K562 (cell line): ENCODE results near the gene CECR2. TPM values are rescaled to one million over a fixed set of nuclear protein-coding genes. Genes with fewer than 3 reads are reported as not detected.

Source experiments
- ATAC-seq: fragments of 200-7000 bp; cut with Tn5 transposase; 3 replicates; pipeline ENCODE4 v1.9.1; 2020; ENCODE audit warnings: moderate library complexity
- BruUV-seq: library from RNA; stranded (reverse); fragments of 400-500 nt; replicated peaks from 2 replicates; lab custom pipeline; 2021; lab: Mats Ljungman, UMichigan
- CTCF ChIA-PET: fragments of 300-600 bp; formaldehyde crosslinking; extraction: SDS; loops from one replicate; lab custom pipeline; 2021; ENCODE audit warnings: low intra/inter-chr PET ratio; lab: Yijun Ruan, JAX
- POLR2A ChIA-PET: fragments of 300-600, 350-650 bp; sonication (Branson Sonifier 250); formaldehyde crosslinking; extraction: SDS; loops from one replicate; lab custom pipeline; 2021; ENCODE audit warnings: antibody characterized with exemption, inconsistent platforms; lab: Yijun Ruan, JAX
- DNase-seq, 4 experiments: peaks; one replicate each; pipeline versions ENCODE4 v3.0.0 to v3.0.0-alpha.2; 2011 to 2018; ENCODE audit warnings: low spot score in 3 of 4, mixed read lengths in 3 of 4; ENCODE audit errors: extremely low read depth in 1 of 4
- FAIRE-seq: peaks from 2 replicates; lab custom pipeline; 2011; peaks lifted over from hg19 to GRCh38; lab: Jason Lieb, UNC
- H2AFZ ChIP-seq: 2 replicates; pipeline ENCODE4 v1.6.0; 2011; ENCODE audit warnings: low read depth, low read length, control low read depth, inconsistent platforms
- H3K27ac ChIP-seq: fragments of 200-600 bp; 3 replicates; pipeline ENCODE4 v1.8.0; 2011; ENCODE audit warnings: low read depth, mild to moderate bottlenecking, control low read depth, inconsistent platforms, low read length, moderate library complexity, mixed read lengths; ENCODE audit errors: extremely low read depth
- H3K27me3 ChIP-seq, 2 experiments: fragments of 300-600 bp in 1 of 2; 2 replicates in 1 of 2; 3 replicates in 1 of 2; pipeline versions ENCODE4 v1.6.0 to v1.8.0; 2011; ENCODE audit warnings: inconsistent platforms in 2 of 2, low read length in 2 of 2, mild to moderate bottlenecking in 1 of 2, mixed read lengths in 1 of 2, moderate library complexity in 1 of 2; ENCODE audit not compliant: control insufficient read depth in 2 of 2, insufficient read depth in 2 of 2
- H3K36me3 ChIP-seq: fragments of 300-600 bp; 3 replicates; pipeline ENCODE4 v1.8.0; 2011; ENCODE audit warnings: mild to moderate bottlenecking, low read length, inconsistent platforms; ENCODE audit not compliant: control insufficient read depth, insufficient read depth
- H3K4me1 ChIP-seq, 2 experiments: fragments of 200-600 bp in 1 of 2; replicated peaks in 1 of 2; 2 replicates in 1 of 2; 3 replicates in 1 of 2; pipeline versions ENCODE4 v1.5.1 to v1.8.0; 2011; ENCODE audit warnings: inconsistent platforms in 2 of 2, low read length in 2 of 2, mild to moderate bottlenecking in 1 of 2, mixed read lengths in 1 of 2, moderate library complexity in 1 of 2; ENCODE audit not compliant: control insufficient read depth in 2 of 2, insufficient read depth in 2 of 2
- H3K4me2 ChIP-seq: 2 replicates; pipeline ENCODE4 v1.6.1; 2011; ENCODE audit warnings: low read length, control low read depth, inconsistent platforms, mixed read lengths; ENCODE audit not compliant: insufficient read depth
- H3K4me3 ChIP-seq: fragments of 200-600 bp; sonication (generic), shearing (Covaris generic); 2 replicates; pipeline ENCODE4 v1.5.1; 2016; ENCODE audit warnings: control low read depth, inconsistent platforms
- H3K79me2 ChIP-seq: fragments of 200-600 bp; 3 replicates; pipeline ENCODE4 v1.8.0; 2011; ENCODE audit warnings: low read length, inconsistent platforms; ENCODE audit not compliant: control insufficient read depth, insufficient read depth
- H3K9ac ChIP-seq, 2 experiments: 2 replicates each; pipeline versions ENCODE4 v1.6.0 to v1.6.1; 2011; ENCODE audit warnings: low read depth in 2 of 2, low read length in 2 of 2, control low read depth in 1 of 2, inconsistent platforms in 1 of 2, mild to moderate bottlenecking in 1 of 2, mixed read lengths in 1 of 2; ENCODE audit not compliant: insufficient read depth in 1 of 2
- H3K9me1 ChIP-seq: one replicate; pipeline ENCODE4 v1.6.0; 2011; ENCODE audit warnings: inconsistent platforms, mild to moderate bottlenecking, low read length, moderate library complexity; ENCODE audit not compliant: control insufficient read depth, insufficient read depth
- H3K9me3 ChIP-seq: replicated peaks from 2 replicates; pipeline ENCODE4 v1.5.1; 2011; ENCODE audit warnings: low read depth, low read length, inconsistent platforms; ENCODE audit not compliant: control insufficient read depth, insufficient read depth
- H4K20me1 ChIP-seq: replicated peaks from 2 replicates; pipeline ENCODE4 v1.6.1; 2011; ENCODE audit warnings: low read length, inconsistent platforms, mixed read lengths; ENCODE audit not compliant: control insufficient read depth, insufficient read depth
- CGGBP1 ChIP-seq: fragments of 250-450 bp; sonication (Bioruptor Pico); IDR thresholded peaks from 2 replicates; pipeline ENCODE4 v1.9.0; 2021; ENCODE audit warnings: mild to moderate bottlenecking
- NR1H2 ChIP-seq: sonication (generic); formaldehyde crosslinking; IDR thresholded peaks from 2 replicates; pipeline ENCODE4 v1.4.0; 2020; ENCODE audit warnings: mild to moderate bottlenecking, missing genetic modification reagents
- NR2F6 ChIP-seq: fragments of 450-650 bp; formaldehyde crosslinking; IDR thresholded peaks from 2 replicates; pipeline ENCODE4 v1.4.0; 2020; ENCODE audit warnings: mild to moderate bottlenecking
- ZNF766 ChIP-seq: fragments of 200-800 bp; sonication (Bioruptor generic); conservative IDR thresholded peaks from 2 replicates; pipeline ENCODE4 v1.6.1; 2016; ENCODE audit warnings: missing genetic modification characterization, missing compliant biosample characterization
- WGBS: fragments of 100-300 bp; shearing (Covaris generic); methylation state at CpG from one replicate; pipeline ENCODE4 v1.1.6; 2016; ENCODE audit warnings: low coverage, mixed read lengths; ENCODE audit not compliant: insufficient coverage; ENCODE audit errors: missing lambda C conversion rate; 5-methylcytosine and 5-hydroxymethylcytosine counted together
- in situ Hi-C: fragments of 300-500 bp; cut with MboI; formaldehyde crosslinking; loops from 4 replicates; pipeline ENCODE4 v1.15.0; 2018; ENCODE audit warnings: inconsistent platforms, mixed read lengths
- intact Hi-C: fragments of 100-400 bp; cut with micrococcal nuclease; formaldehyde crosslinking; loops from 2 replicates; pipeline ENCODE4 v1.14.2; 2022
- polyA plus RNA-seq, 8 experiments: library from polyadenylated mRNA; depleted of rRNA in 4 of 8; stranded (reverse) in 5 of 8; unstranded in 3 of 8; fragments of >200 nt; fragmentation: Nextera tagmentation in 2 of 8; fragmentation: Illumina TruSeq in 1 of 8; extraction: Ambion mirVana in 2 of 8; extraction: Trizol in 1 of 8; gene quantifications; 2 replicates each; pipeline versions ENCODE4 v1.2.1 to v1.2.3, GENCODE V29; 2011 to 2014; ENCODE audit warnings: inconsistent platforms in 1 of 8, missing spikeins in 1 of 8
- total RNA-seq, 7 experiments: library from RNA; depleted of rRNA in 6 of 7; stranded (reverse); fragments of >200 nt in 6 of 7; fragmentation: Illumina TruSeq in 2 of 7; extraction: Trizol in 2 of 7; gene quantifications; 2 replicates each; pipeline versions ENCODE4 v1.2.1 to v1.2.3, GENCODE V29; 2011 to 2021; ENCODE audit warnings: low replicate concordance in 1 of 7

Gene CECR2
- total and polyA plus RNA-seq, 9 of the 15 experiments (the other 6 are each of a cell fraction or from before 2014, with no cell fraction given) = 0.01 to 1.00 (median 0.27) TPM

GRCh38 chr22:17566776-17567175 lies 197.5 kb downstream of the CECR2 start (continued):
- no peak for TF ChIP-seq NR1H2
- TF ChIP-seq CGGBP1 = no peak

- intact Hi-C loops (no loop called here), in situ Hi-C loops (no loop called here)
- no peak overlapping the region for H3K4me2 ChIP-seq
- peaks cover 13% of the 10 kb centered on the region; the same call in 1 of the 2 replicates for H4K20me1 ChIP-seq
- H3K9ac ChIP-seq = no peak overlapping the region
- POLR2A ChIA-PET = interaction anchor here (0.6 to 2.6 kb wide), 3 partner anchors 9 to 90 kb away, joined by 3 to 15 read pairs (median 3); no protein-coding TSS in a partner anchor
- TF ChIP-seq ZNF766 (CRISPR knock-in tag) (no peak), NR2F6 (CRISPR knock-in tag) (no peak)
- DNase-seq (no peak), ATAC-seq (no peak), FAIRE-seq (no peak)
- no peaks in the 10 kb centered on the region for H3K9me1 ChIP-seq
- H3K27ac ChIP-seq = no peak overlapping the region
- 0% methylated on average over 8 of the region's 8 CpGs for WGBS
- H3K4me3 ChIP-seq = no peak overlapping the region
- H3K9me3 ChIP-seq = no peaks in the 10 kb centered on the region
- H3K4me1 ChIP-seq = peaks cover 0 to 4% of the 10 kb centered on the region in 2 experiments; a peak in 3 of 5 replicates
- peaks cover 57 to 63% of the 10 kb centered on the region in 2 experiments for H3K27me3 ChIP-seq
- H3K79me2 ChIP-seq = no peaks in the 10 kb centered on the region
- CTCF ChIA-PET = no interaction called here
- H2AFZ ChIP-seq = no peak overlapping the region
- BruUV-seq = no TSS peak
- no peaks in the 10 kb centered on the region for H3K36me3 ChIP-seq
These were observed 200.8 kb downstream of the CECR2 start for GRCh38 chr22:17569971-17570511.
